Activated CD4-positive, alpha-beta memory T cell treated with anti-CD3 and anti-CD28 coated beads, Interleukin-2, amount 10 ng/mL, durations not matched to agents 7 days and 5 days (primary cell): ENCODE results near the gene OR10H1. TPM values are rescaled to one million over a fixed set of nuclear protein-coding genes. Genes with fewer than 3 reads are reported as not detected.
"Not testable (repeated sequence)": the region's sequence is repeated elsewhere in the genome, so short reads cannot be mapped to it uniquely, and the experiment has no call there.

Experiments
- CTCF ChIA-PET: fragments of 350-600 bp; sonication (Branson Sonifier 250); formaldehyde crosslinking; loops from one replicate; lab custom pipeline; 2021; ENCODE audit warnings: antibody characterized with exemption, inconsistent platforms; lab: Charles Lee
- POLR2A ChIA-PET: fragments of 350-600 bp; sonication (Branson Sonifier 250); formaldehyde crosslinking; loops from one replicate; lab custom pipeline; 2021; ENCODE audit warnings: antibody characterized with exemption; lab: Charles Lee
- DNase-seq: peaks from one replicate; pipeline ENCODE4 v3.0.0-alpha.2; 2020
- H3K27ac Mint-ChIP-seq: one replicate; pipeline ENCODE4 v1.8.0; 2021; ENCODE audit warnings: mild to moderate bottlenecking, mixed read lengths
- H3K27me3 Mint-ChIP-seq: one replicate; pipeline ENCODE4 v1.8.0; 2021; ENCODE audit warnings: mixed read lengths
- H3K36me3 Mint-ChIP-seq: one replicate; pipeline ENCODE4 v1.8.0; 2021; ENCODE audit warnings: low read depth, mixed read lengths
- H3K4me1 Mint-ChIP-seq: one replicate; pipeline ENCODE4 v1.8.0; 2021; ENCODE audit warnings: mixed read lengths
- H3K4me3 Mint-ChIP-seq: one replicate; pipeline ENCODE4 v1.8.0; 2021; ENCODE audit warnings: mild to moderate bottlenecking, mixed read lengths
- H3K9me3 Mint-ChIP-seq: one replicate; pipeline ENCODE4 v1.8.0; 2021; ENCODE audit warnings: mixed read lengths
- total RNA-seq, 2 experiments: library from RNA; stranded (reverse); gene quantifications; one replicate each; pipeline ENCODE4 v1.2.3, GENCODE V29; 2021

The OR10H1 gene
- total RNA-seq, 2 experiments from 2014 or later, result not detected

GRCh38 chr19:15838351-15838750 is 22.9 kb upstream of the OR10H1 start:
- CTCF ChIA-PET, result interaction anchor here (1.2 kb wide), 1 partner anchor 203 kb away, joined by 3 read pairs; no protein-coding TSS in a partner anchor
- no peak overlapping the region for H3K27ac Mint-ChIP-seq
- DNase-seq, result no peak
- no peaks in the 10 kb centered on the region for H3K27me3 Mint-ChIP-seq
- POLR2A ChIA-PET, result interaction anchor here (0.6 to 2.4 kb wide), 3 partner anchors 238 to 500 kb away, joined by 3 to 9 read pairs (median 3); partner anchors contain the start of genes AP1M1 and TPM4
- H3K4me1 Mint-ChIP-seq, result peaks cover 35% of the 10 kb centered on the region
- no peak overlapping the region for H3K4me3 Mint-ChIP-seq
- no peaks in the 10 kb centered on the region for H3K9me3 Mint-ChIP-seq
- H3K36me3 Mint-ChIP-seq, result no peaks in the 10 kb centered on the region

- ChIA-PET CTCF (interaction anchor here (1.2 kb wide), 2 partner anchors 204 to 274 kb away, joined by 3 read pairs; no protein-coding TSS in a partner anchor), POLR2A (interaction anchor here (0.8 to 2.6 kb wide), 21 partner anchors 9 to 712 kb away, joined by 3 to 9 read pairs (median 4); partner anchors contain the start of genes AKAP8L, BRD4, FAM32A and HSH2D)
- H3K4me3 Mint-ChIP-seq, result peak overlapping the region; percentile 86
- no peaks in the 10 kb centered on the region for H3K27me3 Mint-ChIP-seq
- peak overlapping the region; percentile 99 for H3K27ac Mint-ChIP-seq
- no peaks in the 10 kb centered on the region for H3K36me3 Mint-ChIP-seq
- no peaks in the 10 kb centered on the region for H3K9me3 Mint-ChIP-seq
- DNase-seq, result no peak
- H3K4me1 Mint-ChIP-seq, result peaks cover 29% of the 10 kb centered on the region
Observed at GRCh38 chr19:15837221-15837731, 21.8 kb upstream of the OR10H1 start.

- no peaks in the 10 kb centered on the region for H3K9me3 Mint-ChIP-seq
Observed at GRCh38 chr19:15836330-15837220, 21.1 kb upstream of the OR10H1 start.

GRCh38 chr19:15835565-15836329 is 20.3 kb upstream of the OR10H1 start:
- peak overlapping the region; percentile 86 for H3K4me3 Mint-ChIP-seq
- CTCF ChIA-PET, result interaction anchor here (0.9 kb wide), 1 partner anchor 8 kb away, joined by 4 read pairs; no protein-coding TSS in a partner anchor

More at GRCh38 chr19:15836330-15837220, 21.1 kb upstream of the OR10H1 start:
- CTCF ChIA-PET, result interaction anchor here (1.2 kb wide), 1 partner anchor 274 kb away, joined by 3 read pairs; no protein-coding TSS in a partner anchor
- H3K4me3 Mint-ChIP-seq, result peak overlapping the region; percentile 86
- DNase-seq, result peak; percentile 96
- H3K36me3 Mint-ChIP-seq, result no peaks in the 10 kb centered on the region
- peaks cover 26% of the 10 kb centered on the region for H3K4me1 Mint-ChIP-seq
- peak overlapping the region; percentile 99 for H3K27ac Mint-ChIP-seq
- POLR2A ChIA-PET, result interaction anchor here (0.8 to 2.6 kb wide), 22 partner anchors 9 to 712 kb away, joined by 3 to 9 read pairs (median 4); partner anchors contain the start of genes AKAP8L, BRD4, FAM32A and HSH2D
- H3K27me3 Mint-ChIP-seq, result no peaks in the 10 kb centered on the region

GRCh38 chr19:15834232-15834631 is 18.8 kb upstream of the OR10H1 start:
- H3K27ac Mint-ChIP-seq, H3K4me3 Mint-ChIP-seq, H3K36me3 Mint-ChIP-seq, CTCF ChIA-PET, DNase-seq, H3K9me3 Mint-ChIP-seq, H3K27me3 Mint-ChIP-seq: not testable (repeated sequence)
- POLR2A ChIA-PET, result interaction anchor here (2.0 kb wide), 1 partner anchor 242 kb away, joined by 4 read pairs; the partner anchor contains the start of gene TPM4
- H3K4me1 Mint-ChIP-seq, result peaks cover 23% of the 10 kb centered on the region

More at GRCh38 chr19:15835565-15836329, 20.3 kb upstream of the OR10H1 start:
- H3K27me3 Mint-ChIP-seq, H3K9me3 Mint-ChIP-seq, H3K36me3 Mint-ChIP-seq: not testable (repeated sequence)
- peak; percentile 64 for DNase-seq
- Mint-ChIP-seq H3K27ac (peak overlapping the region; percentile 99), H3K4me1 (peaks cover 26% of the 10 kb centered on the region)
- POLR2A ChIA-PET, result interaction anchor here (1.2 to 2.6 kb wide), 14 partner anchors 9 to 417 kb away, joined by 3 to 9 read pairs (median 4); partner anchors contain the start of genes AKAP8L, FAM32A and TPM4

GRCh38 chr19:15831626-15832025 is 16.2 kb upstream of the OR10H1 start:
- ChIA-PET CTCF (no interaction called here), POLR2A (no interaction called here)
- no peak overlapping the region for H3K4me3 Mint-ChIP-seq
- no peaks in the 10 kb centered on the region for H3K36me3 Mint-ChIP-seq
- peaks cover 4% of the 10 kb centered on the region for H3K27me3 Mint-ChIP-seq
- H3K27ac Mint-ChIP-seq, result no peak overlapping the region
- H3K4me1 Mint-ChIP-seq, result peaks cover 13% of the 10 kb centered on the region
- no peaks in the 10 kb centered on the region for H3K9me3 Mint-ChIP-seq
- no peak for DNase-seq

GRCh38 chr19:15829786-15830185 is 14.3 kb upstream of the OR10H1 start:
- ChIA-PET CTCF (no interaction called here), POLR2A (no interaction called here)
- no peaks in the 10 kb centered on the region for H3K36me3 Mint-ChIP-seq
- no peaks in the 10 kb centered on the region for H3K4me1 Mint-ChIP-seq
- no peak overlapping the region for H3K27ac Mint-ChIP-seq
- no peaks in the 10 kb centered on the region for H3K9me3 Mint-ChIP-seq
- no peak for DNase-seq
- no peak overlapping the region for H3K4me3 Mint-ChIP-seq
- peaks cover 4% of the 10 kb centered on the region for H3K27me3 Mint-ChIP-seq

- CTCF ChIA-PET, result no interaction called here
- no peak overlapping the region for H3K27ac Mint-ChIP-seq
- no peak overlapping the region for H3K4me3 Mint-ChIP-seq
- no peaks in the 10 kb centered on the region for H3K9me3 Mint-ChIP-seq
- no peaks in the 10 kb centered on the region for H3K4me1 Mint-ChIP-seq
- peaks cover 4% of the 10 kb centered on the region for H3K27me3 Mint-ChIP-seq
- POLR2A ChIA-PET, result no interaction called here
- no peak for DNase-seq
- no peaks in the 10 kb centered on the region for H3K36me3 Mint-ChIP-seq
Observed at GRCh38 chr19:15829306-15829698, 13.8 kb upstream of the OR10H1 start.

- DNase-seq, POLR2A ChIA-PET, H3K27ac Mint-ChIP-seq, H3K4me3 Mint-ChIP-seq, H3K36me3 Mint-ChIP-seq, H3K27me3 Mint-ChIP-seq, H3K4me1 Mint-ChIP-seq, CTCF ChIA-PET, H3K9me3 Mint-ChIP-seq: not testable (repeated sequence)
Observed at GRCh38 chr19:15828611-15829305, 13.3 kb upstream of the OR10H1 start.

GRCh38 chr19:15828121-15828610 is 12.7 kb upstream of the OR10H1 start:
- no peak overlapping the region for H3K27ac Mint-ChIP-seq
- no peak for DNase-seq
- H3K9me3 Mint-ChIP-seq, result no peaks in the 10 kb centered on the region
- H3K4me1 Mint-ChIP-seq, result peaks cover 1% of the 10 kb centered on the region
- ChIA-PET POLR2A (no interaction called here), CTCF (no interaction called here)
- H3K27me3 Mint-ChIP-seq, result peaks cover 4% of the 10 kb centered on the region
- no peak overlapping the region for H3K4me3 Mint-ChIP-seq
- no peaks in the 10 kb centered on the region for H3K36me3 Mint-ChIP-seq

- no peak for DNase-seq
- ChIA-PET CTCF (no interaction called here), POLR2A (interaction anchor here (1.1 kb wide), 1 partner anchor 11 kb away, joined by 4 read pairs; no protein-coding TSS in a partner anchor)
- Mint-ChIP-seq H3K9me3 (no peaks in the 10 kb centered on the region), H3K4me1 (peaks cover 1% of the 10 kb centered on the region), H3K27ac (no peak overlapping the region), H3K27me3 (peaks cover 4% of the 10 kb centered on the region), H3K4me3 (no peak overlapping the region), H3K36me3 (no peaks in the 10 kb centered on the region)
Observed at GRCh38 chr19:15825753-15826152, 10.3 kb upstream of the OR10H1 start.

- Mint-ChIP-seq H3K27me3 (no peaks in the 10 kb centered on the region), H3K27ac (no peak overlapping the region), H3K4me3 (no peak overlapping the region), H3K36me3 (no peaks in the 10 kb centered on the region), H3K9me3 (no peaks in the 10 kb centered on the region), H3K4me1 (peaks cover 1% of the 10 kb centered on the region)
- POLR2A ChIA-PET, result interaction anchor here (1.8 kb wide), 1 partner anchor 16 kb away, joined by 5 read pairs; no protein-coding TSS in a partner anchor
- no peak for DNase-seq
- CTCF ChIA-PET, result interaction anchor here (0.6 to 1.5 kb wide), 2 partner anchors 9 to 81 kb away, joined by 3 read pairs; no protein-coding TSS in a partner anchor
Observed at GRCh38 chr19:15820646-15821045, 5.2 kb upstream of the OR10H1 start.
